Measurements from ENCODE around the gene NINJ1.

The NINJ1 gene

DNA sequence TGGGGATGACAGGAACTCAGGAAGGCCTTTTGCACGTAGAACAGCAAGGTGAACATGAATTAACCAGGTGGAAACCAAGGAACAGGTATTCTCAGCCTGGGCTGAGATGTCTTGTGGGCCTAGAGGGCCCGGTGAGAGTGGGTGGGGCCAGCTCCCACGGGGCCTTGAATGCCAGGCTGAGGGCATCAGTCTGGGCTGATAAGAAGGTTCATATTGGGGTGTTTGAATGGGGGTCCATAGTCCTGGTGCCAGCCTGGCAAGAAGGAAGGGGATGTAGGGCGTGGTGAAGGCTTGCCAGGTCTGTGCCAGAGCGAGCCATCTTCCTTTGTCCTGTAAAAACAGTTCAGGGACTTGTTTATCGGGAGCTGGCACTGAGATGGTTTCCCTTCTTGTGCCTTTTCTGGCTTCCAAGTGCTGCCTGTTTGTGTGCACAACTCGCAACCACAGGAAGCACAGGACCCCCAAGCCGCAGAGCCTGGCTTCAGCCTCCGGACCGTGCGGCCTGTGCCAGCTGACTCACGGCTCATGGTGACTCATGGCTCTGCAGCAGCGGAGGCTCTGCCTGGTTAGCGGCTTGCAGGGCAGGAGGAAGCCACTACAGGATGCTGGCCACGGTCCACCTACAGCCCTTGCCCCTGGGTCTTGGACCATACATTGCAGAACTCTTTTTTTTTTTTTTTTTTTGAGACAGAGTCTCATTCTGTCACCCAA, 35.7 kb downstream of the NINJ1 start:
- Histone ChIP-seq H4K20me1 (ENCODE audit: insufficient read depth, low read length, poor library complexity, severe bottlenecking) (peaks cover 6% of the 10 kb centered on the region), H3K4me2 (ENCODE audit: low read depth, low read length, poor library complexity, severe bottlenecking) (peak overlapping the region; percentile 100), H3K4me3 (ENCODE audit: low read length, poor library complexity, severe bottlenecking) (peak overlapping the region; percentile 91), H2AFZ (ENCODE audit: low read length) (no peak overlapping the region; the same call in 1 of the 2 replicates), H3K27me3 (ENCODE audit: insufficient read depth, low read length, poor library complexity, severe bottlenecking) (no peaks in the 10 kb centered on the region), H3F3A (ENCODE audit: low read depth) (peaks cover 9% of the 10 kb centered on the region), H3K9me2 (replicated peaks; ENCODE audit: low read depth, low read length) (no peaks in the 10 kb centered on the region), H3K4me1 (ENCODE audit: insufficient read depth, low read length, poor library complexity, severe bottlenecking) (peaks cover 56% of the 10 kb centered on the region), H3K9me3 (ENCODE audit: insufficient read depth, low read depth, low read length) (no peaks in the 10 kb centered on the region; the same call in 1 of the 2 replicates), H3K79me2 (ENCODE audit: insufficient read depth, low read length) (peaks cover 70% of the 10 kb centered on the region), H3K36me3 (ENCODE audit: insufficient read depth, low read length) (no peaks in the 10 kb centered on the region), H3K9ac (ENCODE audit: low read depth, low read length, poor library complexity, severe bottlenecking) (peak overlapping the region; percentile 89)
- TF ChIP-seq, protein P1, sequence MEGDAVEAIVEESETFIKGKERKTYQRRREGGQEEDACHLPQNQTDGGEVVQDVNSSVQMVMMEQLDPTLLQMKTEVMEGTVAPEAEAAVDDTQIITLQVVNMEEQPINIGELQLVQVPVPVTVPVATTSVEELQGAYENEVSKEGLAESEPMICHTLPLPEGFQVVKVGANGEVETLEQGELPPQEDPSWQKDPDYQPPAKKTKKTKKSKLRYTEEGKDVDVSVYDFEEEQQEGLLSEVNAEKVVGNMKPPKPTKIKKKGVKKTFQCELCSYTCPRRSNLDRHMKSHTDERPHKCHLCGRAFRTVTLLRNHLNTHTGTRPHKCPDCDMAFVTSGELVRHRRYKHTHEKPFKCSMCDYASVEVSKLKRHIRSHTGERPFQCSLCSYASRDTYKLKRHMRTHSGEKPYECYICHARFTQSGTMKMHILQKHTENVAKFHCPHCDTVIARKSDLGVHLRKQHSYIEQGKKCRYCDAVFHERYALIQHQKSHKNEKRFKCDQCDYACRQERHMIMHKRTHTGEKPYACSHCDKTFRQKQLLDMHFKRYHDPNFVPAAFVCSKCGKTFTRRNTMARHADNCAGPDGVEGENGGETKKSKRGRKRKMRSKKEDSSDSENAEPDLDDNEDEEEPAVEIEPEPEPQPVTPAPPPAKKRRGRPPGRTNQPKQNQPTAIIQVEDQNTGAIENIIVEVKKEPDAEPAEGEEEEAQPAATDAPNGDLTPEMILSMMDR (conservative IDR thresholded peaks at IDR 0.05; ENCODE audit: low read length) = no peak
- no peak for TF ChIP-seq EZH2phosphoT487 (IDR thresholded peaks at IDR 0.05; ENCODE audit: borderline replicate concordance)

DNA sequence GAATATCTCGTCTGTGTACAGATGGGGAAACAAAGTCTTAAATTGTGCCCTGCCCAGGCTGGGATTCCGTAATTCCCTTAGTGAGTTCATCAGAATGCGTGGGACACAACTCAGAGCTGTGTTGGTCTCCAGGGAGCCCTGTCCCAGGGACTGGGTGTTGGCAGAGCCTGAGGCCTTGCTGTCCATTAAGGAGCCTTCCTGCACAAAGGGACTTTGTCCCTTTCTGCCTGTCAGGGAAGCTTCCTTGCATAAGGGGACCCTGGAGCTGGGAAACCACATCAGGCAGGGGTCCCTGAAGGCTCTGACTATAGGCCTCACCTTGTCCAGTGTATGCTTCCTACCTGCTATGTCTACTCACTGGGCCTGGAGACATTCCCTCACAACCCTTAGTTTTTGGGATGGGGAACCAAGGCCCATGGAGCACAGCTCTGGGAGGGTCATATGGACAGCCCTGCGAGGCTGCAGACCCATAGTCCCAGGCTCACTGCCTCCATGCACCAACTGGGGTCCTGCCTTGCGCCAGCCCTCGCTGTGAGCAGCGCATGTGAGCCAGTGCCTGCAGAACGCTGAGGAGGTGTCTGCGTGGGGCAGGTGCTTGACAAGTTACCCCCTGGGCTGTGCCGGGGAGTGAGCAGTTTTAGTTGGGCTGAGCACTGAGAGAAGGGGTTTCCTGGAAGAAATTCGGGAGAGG, 36.4 kb downstream of the NINJ1 start:
- Histone ChIP-seq H3K27me3 (ENCODE audit: insufficient read depth, low read length, poor library complexity, severe bottlenecking) (no peaks in the 10 kb centered on the region), H3K4me2 (ENCODE audit: low read depth, low read length, poor library complexity, severe bottlenecking) (peak overlapping the region; percentile 100), H3K36me3 (ENCODE audit: insufficient read depth, low read length) (no peaks in the 10 kb centered on the region), H4K20me1 (ENCODE audit: insufficient read depth, low read length, poor library complexity, severe bottlenecking) (peaks cover 6% of the 10 kb centered on the region), H3F3A (ENCODE audit: low read depth) (peaks cover 9% of the 10 kb centered on the region), H3K9me3 (ENCODE audit: insufficient read depth, low read depth, low read length) (no peaks in the 10 kb centered on the region; the same call in 1 of the 2 replicates), H3K9ac (ENCODE audit: low read depth, low read length, poor library complexity, severe bottlenecking) (peak overlapping the region; percentile 89), H3K4me3 (ENCODE audit: low read length, poor library complexity, severe bottlenecking) (peak overlapping the region; percentile 91), H3K9me2 (replicated peaks; ENCODE audit: low read depth, low read length) (no peaks in the 10 kb centered on the region), H3K79me2 (ENCODE audit: insufficient read depth, low read length) (peaks cover 62% of the 10 kb centered on the region), H3K4me1 (ENCODE audit: insufficient read depth, low read length, poor library complexity, severe bottlenecking) (peaks cover 63% of the 10 kb centered on the region), H2AFZ (ENCODE audit: low read length) (no peak overlapping the region)
- TF ChIP-seq, protein P1 (conservative IDR thresholded peaks at IDR 0.05; ENCODE audit: low read length) = no peak
- no peak for TF ChIP-seq EZH2phosphoT487 (IDR thresholded peaks at IDR 0.05; ENCODE audit: borderline replicate concordance)

DNA sequence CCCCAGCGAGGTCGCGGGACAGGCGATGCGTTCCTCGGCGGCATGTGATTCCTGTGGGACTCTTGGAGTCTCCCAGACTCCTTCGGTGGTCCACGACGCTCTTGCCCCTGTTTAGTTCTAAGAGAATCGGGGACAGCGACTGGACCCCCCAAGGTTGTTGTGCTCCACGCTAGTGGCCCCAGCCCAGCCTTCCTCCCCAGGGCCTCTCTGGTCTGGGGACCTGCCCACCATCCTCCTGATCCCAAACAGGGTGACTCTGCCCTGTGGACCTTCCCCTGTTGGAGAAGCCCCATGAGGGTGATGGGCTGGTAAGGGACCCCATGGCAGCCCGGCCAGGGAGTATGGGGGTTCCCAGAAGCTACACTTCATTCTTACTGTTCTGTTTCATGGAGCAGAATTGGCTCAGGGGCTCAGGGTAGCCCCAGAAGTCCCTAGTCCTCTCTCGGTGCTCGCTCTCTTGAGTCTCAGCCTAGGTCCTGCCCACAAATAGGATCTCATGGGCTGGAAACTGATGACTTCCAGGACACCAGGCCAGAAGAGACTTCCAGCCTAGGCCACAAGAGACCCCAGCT, 37.2 kb downstream of the NINJ1 start:
- Histone ChIP-seq H3K4me1 (ENCODE audit: insufficient read depth, low read length, poor library complexity, severe bottlenecking) (peaks cover 66% of the 10 kb centered on the region), H3K4me2 (ENCODE audit: low read depth, low read length, poor library complexity, severe bottlenecking) (peak overlapping the region; percentile 100), H3F3A (ENCODE audit: low read depth) (peaks cover 9% of the 10 kb centered on the region), H3K27me3 (ENCODE audit: insufficient read depth, low read length, poor library complexity, severe bottlenecking) (no peaks in the 10 kb centered on the region), H4K20me1 (ENCODE audit: insufficient read depth, low read length, poor library complexity, severe bottlenecking) (peaks cover 6% of the 10 kb centered on the region), H3K9me3 (ENCODE audit: insufficient read depth, low read depth, low read length) (no peaks in the 10 kb centered on the region), H3K9ac (ENCODE audit: low read depth, low read length, poor library complexity, severe bottlenecking) (peak overlapping the region; percentile 89), H3K36me3 (ENCODE audit: insufficient read depth, low read length) (no peaks in the 10 kb centered on the region), H3K9me2 (replicated peaks; ENCODE audit: low read depth, low read length) (no peaks in the 10 kb centered on the region), H2AFZ (ENCODE audit: low read length) (no peak overlapping the region), H3K4me3 (ENCODE audit: low read length, poor library complexity, severe bottlenecking) (peak overlapping the region; percentile 91), H3K79me2 (ENCODE audit: insufficient read depth, low read length) (peaks cover 55% of the 10 kb centered on the region)
- TF ChIP-seq, protein P1 (conservative IDR thresholded peaks at IDR 0.05; ENCODE audit: low read length) = no peak
- TF ChIP-seq EZH2phosphoT487 (IDR thresholded peaks at IDR 0.05; ENCODE audit: borderline replicate concordance) = no peak

All from Loucy (cell line).